HG03520 (cell line): Measurements from ENCODE around the gene NEDD4L.
"Not testable (repeated sequence)": the region's sequence is repeated elsewhere in the genome, so short reads cannot be mapped to it uniquely, and the experiment has no call there.

Experiments
- ATAC-seq: cut with Tn5 transposase; IDR thresholded peaks from one replicate; pipeline ENCODE4 v1.9.1; 2021; ENCODE audit warnings: mild to moderate bottlenecking, moderate library complexity; ENCODE audit not compliant: unreplicated experiment

The NEDD4L gene

DNA sequence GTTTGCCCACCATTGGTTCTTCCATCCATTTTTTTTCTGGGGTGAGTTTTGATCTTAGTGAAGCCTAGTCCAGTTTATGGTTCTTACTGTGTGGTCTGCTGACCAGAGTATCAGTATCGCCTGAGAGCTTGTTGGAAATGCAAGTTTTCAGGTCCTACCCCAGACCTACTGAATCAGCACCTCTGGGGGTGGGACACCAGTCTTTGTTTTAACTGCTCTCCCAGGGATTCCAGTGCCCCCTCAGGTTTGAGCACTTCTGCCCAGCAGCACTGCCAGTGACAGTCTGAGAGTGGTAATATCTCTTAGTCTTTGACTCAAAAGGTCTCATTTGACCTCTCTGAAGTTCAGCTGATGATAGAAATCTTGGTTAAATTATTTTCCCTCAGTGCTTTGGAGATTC is 315.6 kb downstream of the NEDD4L start:
- no peak for ATAC-seq

DNA sequence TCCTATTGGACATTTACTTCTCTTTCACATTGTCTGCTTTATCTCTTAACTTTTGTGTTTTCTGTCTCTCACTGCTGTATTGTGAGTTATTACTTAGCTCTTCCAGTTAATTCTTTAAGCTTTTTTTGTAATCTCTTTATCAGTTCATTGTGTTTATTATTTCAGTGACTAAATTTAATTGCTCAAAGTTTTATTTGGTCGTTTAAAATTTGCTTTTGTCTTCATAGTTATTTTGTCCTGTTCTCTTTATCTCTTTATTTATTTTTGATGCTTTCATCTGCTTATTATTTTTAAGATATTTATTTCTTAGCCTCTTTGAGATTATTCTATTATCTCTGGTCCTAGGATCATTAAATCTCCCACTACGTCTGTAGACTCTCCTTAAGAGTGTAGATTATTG is 316.3 kb downstream of the NEDD4L start:
- ATAC-seq: no peak

DNA sequence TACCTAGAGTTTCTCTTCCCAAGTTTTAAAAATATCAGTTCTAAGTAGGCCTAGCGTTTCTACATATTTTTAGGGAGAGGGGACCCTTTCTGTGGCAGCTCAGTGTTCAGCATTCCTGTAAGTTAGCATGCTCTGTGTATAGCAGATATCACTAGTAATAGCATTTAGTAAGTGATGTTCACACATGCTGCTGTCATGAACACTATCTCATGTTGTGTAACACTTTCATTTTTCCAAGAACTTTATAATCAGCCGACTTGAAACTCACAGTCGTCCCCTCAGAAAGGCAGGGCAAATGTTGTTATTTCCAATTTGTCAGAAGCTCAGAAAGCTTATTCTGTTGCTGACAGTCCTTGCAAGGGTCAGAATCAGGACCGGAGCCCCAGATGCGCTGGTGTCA is 317.2 kb downstream of the NEDD4L start:
- ATAC-seq: no peak

DNA sequence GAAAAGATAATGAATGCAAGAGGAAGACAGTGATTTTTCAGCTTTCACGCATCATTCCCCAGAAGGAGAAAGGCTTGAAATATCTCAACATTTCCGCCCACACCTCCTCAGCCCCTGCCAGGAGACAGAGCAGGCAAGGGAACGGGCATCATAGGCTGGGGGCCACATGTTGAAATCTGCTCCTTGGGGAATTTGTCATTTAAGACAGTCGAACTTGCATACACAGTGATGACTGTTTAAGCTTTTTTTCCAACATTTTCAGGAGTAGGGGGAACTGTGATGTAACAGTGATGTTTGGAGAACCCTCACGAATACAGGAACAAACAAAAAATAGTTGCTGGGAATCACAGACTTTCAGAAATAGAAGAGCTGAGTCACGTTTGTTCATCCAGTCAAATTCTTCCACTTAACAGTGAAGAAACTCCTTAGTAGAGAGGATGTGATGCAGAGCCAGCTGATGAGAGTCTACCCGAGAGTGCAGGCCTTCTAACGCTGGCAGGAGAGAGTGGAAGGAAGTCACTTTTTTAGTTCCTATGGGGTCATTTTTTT is 318.1 kb downstream of the NEDD4L start:
- ATAC-seq: no peak

DNA sequence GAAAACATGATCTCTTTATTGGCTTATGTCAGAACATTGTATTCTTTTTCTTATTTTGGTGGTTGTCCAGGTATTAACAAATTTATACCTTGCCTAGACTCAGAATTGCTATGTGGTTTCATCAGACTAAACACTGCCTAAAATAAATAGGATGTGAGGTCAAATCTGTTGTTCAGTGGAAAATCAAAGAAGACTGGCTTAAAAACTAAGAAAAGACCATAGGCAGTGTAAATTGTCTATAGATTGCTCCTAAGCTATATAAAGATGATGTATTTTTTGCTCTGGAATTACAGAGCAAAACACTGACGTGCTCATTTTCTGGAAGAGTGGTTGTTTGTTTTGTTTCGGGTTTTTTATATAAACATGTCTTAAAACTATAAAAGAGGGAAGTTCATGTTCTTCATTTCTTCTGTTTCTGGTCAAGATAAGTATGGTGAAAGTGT is 318.8 kb downstream of the NEDD4L start:
- ATAC-seq: no peak

DNA sequence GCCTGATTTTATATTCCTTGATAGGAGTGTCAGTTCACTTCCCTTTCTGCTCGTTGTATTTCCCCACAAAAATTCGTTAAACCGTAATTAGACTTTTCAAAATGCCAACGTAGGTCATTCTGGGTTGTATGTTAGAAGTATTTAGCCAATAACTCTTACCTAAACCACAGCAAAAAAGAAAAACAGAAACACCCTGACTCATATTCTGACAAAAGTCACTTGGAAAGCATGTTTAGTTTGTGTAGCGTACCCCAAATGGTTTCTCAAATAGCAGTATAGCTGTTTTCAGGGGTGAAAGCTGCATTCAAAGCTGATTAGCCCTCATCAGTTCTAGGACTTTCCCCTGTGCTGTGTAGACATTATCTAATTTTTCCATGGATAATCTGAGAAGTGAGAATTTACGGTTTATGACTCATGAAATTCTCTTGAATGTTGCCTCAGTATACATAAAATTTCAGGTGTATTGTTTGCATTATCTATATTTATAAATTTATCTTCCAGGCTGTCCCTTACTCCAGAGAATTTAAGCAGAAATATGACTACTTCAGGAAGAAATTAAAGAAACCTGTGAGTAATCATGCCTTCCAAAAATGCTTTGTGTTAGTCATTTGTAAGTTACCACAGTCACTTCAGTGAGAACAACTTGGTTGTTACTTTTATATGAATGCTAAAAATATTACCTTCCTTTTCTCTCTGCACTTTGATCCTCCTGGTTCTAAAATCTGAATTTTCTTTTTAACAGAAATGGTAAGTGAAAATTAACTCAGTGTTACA is 319.9 kb downstream of the NEDD4L start:
- ATAC-seq: no peak

DNA sequence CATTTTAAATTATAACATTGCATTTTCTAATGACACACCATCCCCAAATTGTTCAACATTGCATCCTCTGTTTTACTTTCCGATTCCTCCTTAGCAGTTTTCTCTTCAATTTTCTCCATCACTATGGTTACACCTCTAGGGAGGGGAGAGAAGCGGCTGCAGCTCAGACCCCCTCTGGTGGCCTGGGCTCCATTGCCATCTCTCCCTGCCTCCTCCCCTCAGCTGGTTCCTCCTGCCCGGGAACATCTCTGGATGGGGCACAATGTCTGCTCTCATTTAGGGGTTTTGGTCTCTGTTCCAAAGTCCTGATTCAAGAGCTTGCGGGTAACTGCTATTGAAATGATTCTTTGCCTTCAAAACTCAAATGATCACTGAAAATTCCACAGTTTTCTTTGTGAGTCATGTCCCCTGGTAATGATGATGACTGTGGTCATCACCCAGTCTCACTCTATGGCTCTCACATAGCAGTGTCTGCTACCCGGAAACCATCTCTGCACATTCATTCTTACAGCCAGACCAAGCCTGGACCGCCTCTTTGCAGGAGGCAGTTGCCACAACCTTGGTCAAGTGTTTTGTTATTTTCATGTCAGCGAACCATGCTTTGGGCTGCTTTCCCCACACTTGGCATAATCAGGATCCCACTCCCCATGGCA is 321.0 kb downstream of the NEDD4L start:
- no peak for ATAC-seq

DNA sequence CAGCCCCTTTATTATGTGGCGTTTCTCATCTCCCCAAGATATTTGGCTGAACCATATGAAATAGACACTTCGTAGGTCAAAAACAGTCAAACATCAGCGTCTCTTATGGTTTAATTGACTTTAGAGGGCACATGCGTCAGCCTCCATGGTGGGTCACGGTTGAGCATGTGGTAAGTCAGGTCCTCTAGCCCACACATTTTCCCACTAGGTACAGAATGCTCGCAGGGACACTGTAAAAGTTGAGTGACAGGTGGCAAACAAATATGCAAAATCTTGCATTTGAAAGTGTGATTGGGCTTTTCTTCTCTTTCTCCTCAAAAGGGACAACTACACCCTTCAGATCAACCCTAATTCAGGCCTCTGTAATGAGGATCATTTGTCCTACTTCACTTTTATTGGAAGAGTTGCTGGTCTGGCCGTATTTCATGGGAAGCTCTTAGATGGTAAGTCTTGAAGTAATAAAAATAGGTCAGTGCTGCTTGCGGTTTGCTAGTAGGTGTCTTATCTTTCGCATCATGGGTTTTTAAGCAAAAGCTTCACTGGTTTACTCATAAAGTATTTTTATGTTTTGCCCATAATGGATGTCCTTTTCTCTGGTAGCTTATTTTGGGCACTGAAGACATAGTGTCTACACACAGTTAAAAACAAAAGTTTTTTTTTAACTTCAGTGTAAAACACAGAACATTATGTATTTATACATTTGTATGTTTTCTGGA is 323.6 kb downstream of the NEDD4L start:
- no peak for ATAC-seq

DNA sequence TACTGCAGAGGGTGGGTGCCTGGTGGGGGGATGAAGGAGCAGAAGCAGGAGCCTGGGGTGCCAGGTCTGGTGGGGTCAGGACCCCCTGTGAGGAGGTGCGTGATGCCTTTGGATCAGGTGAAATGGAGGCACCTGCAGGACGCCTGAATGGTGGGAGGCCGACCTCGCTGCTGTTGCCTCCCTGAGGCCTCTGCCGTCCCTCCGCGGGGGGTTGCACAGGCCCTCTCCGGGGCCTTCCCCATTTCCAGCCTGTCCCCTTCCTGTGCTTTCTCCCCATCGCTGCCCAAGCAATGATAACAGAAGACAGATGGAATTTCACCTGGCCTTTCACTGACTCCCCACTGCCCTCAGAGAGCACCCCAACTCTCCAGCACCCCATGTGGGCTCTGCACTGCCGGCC is 325.6 kb downstream of the NEDD4L start:
- no peak for ATAC-seq

DNA sequence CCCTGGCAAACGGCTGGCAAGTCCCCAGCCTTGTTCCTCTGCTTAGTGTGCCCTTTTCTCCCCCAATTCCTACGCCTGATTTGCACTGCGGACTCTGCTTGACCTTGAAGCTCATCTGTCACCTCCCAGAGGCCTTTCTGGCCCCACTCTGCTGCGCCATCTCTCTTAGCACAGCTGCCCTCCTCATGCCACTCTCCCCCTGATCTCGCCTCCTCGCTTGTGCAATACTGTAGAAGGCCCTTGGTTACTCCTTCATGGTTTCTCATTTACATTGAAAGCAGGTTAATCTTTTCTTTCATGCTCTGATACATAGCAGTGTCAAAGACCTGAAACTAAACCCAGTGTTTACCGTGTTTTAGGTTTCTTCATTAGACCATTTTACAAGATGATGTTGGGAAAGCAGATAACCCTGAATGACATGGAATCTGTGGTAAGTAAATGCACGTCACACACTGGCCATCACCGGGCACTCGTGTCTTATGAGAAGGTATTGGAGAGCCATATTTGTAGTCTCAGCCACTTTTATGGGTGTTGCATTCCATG is 326.1 kb downstream of the NEDD4L start:
- ATAC-seq: no peak

DNA sequence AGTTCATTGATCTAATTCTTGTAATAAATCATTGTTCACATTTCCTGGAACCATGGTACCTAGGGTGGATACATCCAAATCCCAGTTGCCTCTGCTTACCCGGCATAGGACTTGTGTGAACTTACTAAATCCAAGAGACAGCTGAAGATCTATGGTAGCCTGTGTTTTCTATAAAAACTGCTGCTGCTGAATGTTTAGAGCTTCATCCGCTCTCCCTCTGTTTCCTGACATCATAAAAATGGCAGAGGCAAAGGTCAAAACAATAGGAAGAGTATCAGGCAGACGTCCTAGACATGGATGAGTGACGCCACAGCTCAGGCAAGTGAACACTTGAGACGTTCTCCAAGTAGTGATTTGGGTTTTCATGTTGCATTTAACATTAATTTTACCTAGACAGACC is 326.6 kb downstream of the NEDD4L start:
- ATAC-seq: no peak

DNA sequence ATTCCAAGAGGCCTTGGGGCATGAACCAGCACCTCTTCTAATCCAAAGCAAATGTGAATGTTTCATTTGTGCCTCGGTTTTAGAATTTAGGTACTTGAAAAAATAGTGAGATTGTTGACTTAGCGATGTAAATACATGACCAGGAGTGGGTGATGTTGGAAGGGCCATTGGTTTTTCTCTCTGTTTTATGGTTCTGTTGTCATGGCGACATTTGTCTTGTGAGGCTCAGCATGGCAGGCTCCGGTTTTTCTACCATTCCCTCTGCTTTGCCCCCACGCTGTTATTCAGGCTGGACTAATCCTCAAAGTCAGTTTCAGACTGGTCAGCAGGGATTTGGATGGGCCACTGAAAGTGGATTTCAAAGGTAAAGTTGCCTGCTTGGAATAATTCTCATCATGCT is 329.5 kb downstream of the NEDD4L start:
- ATAC-seq: no peak

DNA sequence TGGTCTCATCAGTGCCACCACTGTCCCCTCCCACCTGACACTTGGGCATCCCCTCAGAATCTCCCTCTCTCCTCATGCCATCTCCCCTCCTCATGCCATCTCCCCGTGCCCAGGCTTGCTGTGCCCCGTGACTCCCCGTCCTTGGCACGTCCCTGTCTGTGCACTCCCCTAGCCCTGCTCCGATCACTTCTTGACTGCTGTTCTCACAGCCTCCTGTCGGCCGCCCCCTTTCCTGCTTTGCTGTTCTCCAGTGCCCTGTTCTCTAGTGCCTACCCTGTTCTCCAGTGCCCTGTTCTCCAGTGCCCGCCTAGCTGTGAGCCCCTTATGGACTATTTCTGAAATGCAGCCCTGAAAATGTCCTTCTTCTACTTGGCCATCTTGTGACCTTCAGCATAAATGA is 331.0 kb downstream of the NEDD4L start:
- no peak for ATAC-seq

DNA sequence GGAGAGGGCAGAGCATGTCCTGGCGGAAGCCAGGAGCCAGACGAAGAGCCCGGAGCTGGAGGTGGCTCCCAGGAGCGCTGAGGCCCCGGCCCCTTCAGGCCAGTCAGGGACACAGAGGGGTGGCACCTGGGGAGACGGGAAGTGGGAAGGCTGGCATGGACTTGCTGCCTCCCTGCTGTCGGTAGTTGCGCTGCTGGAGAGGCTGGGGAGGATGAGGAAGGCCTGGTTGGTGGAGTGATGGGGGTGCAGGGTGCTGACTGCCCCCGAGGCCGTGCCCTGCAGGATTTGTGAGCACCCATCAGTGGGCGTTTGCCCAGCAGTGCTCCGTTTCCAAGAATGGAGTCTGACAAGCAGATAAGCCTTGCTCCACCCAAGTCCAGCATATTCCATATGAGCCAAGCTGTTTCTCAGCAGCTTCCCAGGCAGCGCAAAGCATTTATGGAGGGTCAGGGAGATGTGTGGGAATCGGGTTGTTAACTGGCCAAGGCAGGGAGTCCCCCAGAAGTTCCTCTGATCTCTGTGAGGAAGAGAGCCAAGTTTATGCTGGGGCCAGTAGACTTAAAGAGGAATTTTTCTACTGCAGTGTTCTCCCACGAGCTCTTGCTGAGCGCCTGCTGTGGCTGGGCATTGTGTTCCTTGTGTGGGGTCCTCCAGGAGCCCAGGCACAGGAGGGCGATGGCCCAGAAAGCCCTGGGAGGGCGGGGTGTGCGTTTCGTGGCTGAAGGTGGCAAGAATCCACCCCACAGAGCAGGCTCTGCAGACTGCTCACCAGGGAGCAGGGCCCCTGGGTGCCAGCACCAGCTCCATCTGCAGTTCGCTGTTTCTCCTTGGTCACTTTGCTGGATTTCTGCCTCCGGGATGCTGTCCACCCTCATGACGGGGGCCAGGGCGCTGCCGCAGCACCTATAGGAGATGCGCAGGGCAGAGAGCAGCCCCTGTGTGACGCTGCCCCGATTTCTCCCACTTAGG is 334.7 kb downstream of the NEDD4L start:
- no peak for ATAC-seq

DNA sequence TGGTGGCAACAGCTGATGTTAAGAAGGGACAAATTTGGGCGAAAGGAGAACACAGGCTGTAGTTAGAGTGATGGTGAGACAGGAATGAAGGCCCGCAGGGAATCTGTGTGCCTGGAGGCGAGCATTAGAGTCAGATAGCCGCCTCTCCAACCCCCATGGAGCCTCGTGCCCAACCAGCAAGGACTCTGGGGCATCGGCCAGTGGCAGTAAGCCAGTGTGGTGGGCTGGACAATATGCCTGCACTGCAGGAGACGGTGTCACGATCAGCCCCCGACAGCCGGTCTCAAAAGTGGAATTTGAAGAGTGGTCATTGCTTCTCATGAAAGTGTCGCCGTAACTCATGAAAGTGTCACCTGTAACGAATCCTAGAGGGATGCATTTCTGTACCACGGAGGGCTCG is 335.4 kb downstream of the NEDD4L start:
- ATAC-seq: no peak

DNA sequence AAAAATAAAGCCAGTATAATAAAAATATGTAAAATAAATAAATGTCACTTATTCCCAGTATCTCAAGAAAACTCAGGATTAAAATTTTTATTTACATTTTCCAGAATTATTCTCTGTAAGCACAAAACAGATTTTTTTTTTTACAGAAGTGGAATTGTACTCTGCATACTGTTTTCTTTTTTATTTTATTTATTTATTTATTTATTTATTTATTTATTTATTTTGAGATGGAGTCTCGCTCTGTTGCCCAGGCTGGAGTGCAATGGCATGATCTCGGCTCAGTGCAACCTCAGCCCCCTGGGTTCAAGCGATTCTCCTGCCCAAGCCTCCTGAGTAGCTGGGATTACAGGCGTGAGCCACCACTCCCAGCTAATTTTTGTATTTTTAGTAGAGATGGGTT is 336.1 kb downstream of the NEDD4L start:
- ATAC-seq: not testable (repeated sequence)

DNA sequence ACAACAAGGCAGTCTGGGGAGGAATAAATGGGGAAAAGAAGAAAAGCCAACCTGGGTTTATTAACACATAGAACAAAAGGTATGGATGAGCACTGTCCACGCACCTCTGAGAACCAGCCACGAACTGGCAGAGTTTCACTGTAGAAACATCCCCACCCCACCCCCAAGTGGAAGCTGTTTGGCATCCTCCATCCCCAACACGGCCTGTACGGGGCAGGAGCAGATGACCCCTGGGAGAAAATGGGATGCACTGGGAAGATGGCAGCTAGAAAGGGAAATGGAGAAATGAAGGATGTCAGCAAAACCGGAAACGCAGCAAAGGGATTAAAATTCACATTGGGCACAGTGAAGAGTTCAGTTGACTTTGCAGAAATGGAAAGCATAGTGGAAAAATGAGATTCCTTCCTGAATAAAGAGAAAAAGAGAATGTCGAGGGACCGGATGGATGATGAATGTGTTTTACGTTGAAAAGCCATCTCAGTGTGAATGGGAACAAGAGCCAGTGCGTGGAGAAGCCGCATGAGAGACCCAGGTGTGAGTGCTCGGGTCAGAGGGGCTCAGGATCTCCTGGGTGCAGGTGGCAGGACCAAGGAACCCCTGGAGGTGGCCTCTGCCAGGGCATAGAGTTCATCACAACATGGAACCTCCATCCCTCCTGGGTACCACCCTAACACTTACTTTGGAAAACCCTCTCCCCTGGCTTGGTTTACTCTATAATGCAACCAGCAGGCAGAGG is 337.8 kb downstream of the NEDD4L start:
- ATAC-seq: no peak

DNA sequence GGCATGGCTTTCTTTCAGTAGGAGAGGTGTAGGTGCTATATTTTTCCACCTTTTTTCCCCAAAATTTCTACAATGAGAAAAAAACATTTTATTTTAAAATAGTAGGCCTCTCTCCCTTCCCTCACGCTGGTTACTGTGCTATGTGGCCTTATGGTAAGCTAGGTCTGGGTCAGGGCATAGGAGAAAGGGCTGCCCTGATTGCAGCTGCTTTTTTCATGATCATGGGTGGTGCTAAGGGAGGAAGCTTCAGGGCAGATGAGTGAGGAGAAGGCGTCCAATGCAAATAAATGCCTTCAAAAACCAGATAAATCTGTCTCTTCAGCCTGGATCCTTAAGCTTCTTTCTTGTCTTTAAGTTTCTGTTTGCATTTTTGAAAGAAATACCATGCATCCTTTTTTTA is 338.4 kb downstream of the NEDD4L start:
- ATAC-seq: no peak

DNA sequence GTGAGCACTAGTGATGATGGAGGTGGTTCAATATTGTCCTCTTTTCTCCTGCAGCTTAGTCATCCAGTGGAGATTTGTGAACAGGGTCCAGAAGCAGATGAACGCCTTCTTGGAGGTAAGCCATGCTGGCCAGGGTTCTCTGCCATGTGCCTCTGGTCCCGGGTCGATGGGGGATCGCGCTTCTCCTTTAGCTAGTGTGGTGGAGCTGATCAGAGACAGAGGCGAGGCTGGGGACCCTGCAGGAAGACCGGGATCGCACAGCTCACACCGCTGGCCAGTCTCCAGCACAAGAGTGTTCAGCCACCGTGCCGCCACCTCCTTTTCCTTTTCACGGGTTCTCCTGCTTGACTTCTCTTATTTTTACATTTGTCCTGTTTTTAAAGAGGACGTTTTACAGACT is 341.4 kb downstream of the NEDD4L start:
- no peak for ATAC-seq

DNA sequence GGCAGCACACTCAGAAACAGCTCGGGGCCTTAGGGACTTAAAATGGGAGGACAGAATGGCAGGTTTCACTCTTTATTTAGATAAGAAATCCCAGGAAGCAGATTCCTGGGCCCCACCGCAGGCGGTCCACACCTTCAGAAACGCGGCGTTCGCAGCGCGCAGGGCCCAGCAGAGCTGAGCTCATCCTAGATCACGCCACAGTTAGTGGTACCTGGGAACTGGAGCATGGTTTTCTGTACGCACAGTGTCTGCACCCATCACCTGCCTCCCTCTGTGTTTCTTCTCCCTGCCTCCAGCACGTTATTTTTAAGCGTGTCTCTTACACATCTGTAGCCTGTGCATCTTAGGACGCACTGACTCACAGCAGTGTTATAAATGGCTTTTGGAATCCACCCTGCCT is 342.8 kb downstream of the NEDD4L start:
- ATAC-seq: no peak
